ENCODE results near the gene SND1.

- TF ChIP-seq CTCF (conservative IDR thresholded peaks at IDR 0.05 in 1 of 2, IDR thresholded peaks at IDR 0.05 in 1 of 2; ENCODE audit: low read depth in 1 of 2, low read length in 2 of 2) (no peak), EZH2 (IDR thresholded peaks at IDR 0.05; ENCODE audit: low read length, missing control alignments) (no peak)
Measured at GRCh38 chr7:127995881-127996215, 343.9 kb downstream of the SND1 start.
